Kidney epithelial cell (primary cell): ENCODE measurements around the gene SMAD3. TPM values are rescaled to one million over a fixed set of nuclear protein-coding genes. Genes with fewer than 3 reads are reported as not detected.
"Not testable (repeated sequence)": the region's sequence is repeated elsewhere in the genome, so short reads cannot be mapped to it uniquely, and the experiment has no call there.

ENCODE experiments used
- DNase-seq: peaks from one replicate; pipeline ENCODE4 v3.0.0-alpha.2; 2010; ENCODE audit warnings: low read depth
- H3K27me3 ChIP-seq: 2 replicates; pipeline ENCODE4 v1.6.0; 2011; ENCODE audit warnings: low read length; ENCODE audit not compliant: control insufficient read depth, insufficient read depth
- H3K36me3 ChIP-seq: 2 replicates; pipeline ENCODE4 v1.5.1; 2011; ENCODE audit warnings: low read length; ENCODE audit not compliant: control insufficient read depth, insufficient read depth
- H3K4me3 ChIP-seq: 2 replicates; pipeline ENCODE4 v1.5.1; 2011; ENCODE audit warnings: low read depth, mild to moderate bottlenecking, control low read depth, low read length
- total RNA-seq: library from RNA; depleted of rRNA; stranded (reverse); fragments of >200 nt; gene quantifications from 2 replicates; pipeline ENCODE4 v1.2.3, GENCODE V29; 2015
- TF ChIP-seq, protein P1 (sequence below): IDR thresholded peaks from 2 replicates; pipeline ENCODE4 v1.5.1; 2011; ENCODE audit warnings: mild to moderate bottlenecking, moderate library complexity, low read length, control low read depth, inconsistent platforms; ENCODE audit not compliant: insufficient read depth, poor library complexity, severe bottlenecking

Gene SMAD3
- total RNA-seq, 1 donor from 2014 or later = 34.8 TPM

DNA sequence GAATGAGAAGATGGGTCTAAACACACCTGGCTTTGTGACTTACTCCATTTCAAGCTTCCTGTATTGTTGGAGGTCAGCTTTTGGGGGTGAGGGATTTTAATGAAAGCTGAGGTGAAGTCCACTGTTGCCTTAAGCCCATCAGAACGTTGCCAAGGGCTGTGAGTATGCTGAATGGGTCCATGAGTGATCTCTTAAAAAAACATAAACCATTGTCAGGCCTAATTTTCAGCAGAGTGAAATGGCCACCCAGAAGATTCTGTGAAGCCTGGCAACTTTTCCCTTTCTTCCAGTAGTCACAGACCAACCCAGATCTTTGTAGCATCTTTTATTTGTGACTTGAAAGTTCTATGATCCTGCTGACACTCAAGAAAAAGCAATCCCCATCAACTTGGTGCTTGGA, 87.0 kb downstream of the SMAD3 start:
- Histone ChIP-seq H3K4me3 (no peak overlapping the region), H3K27me3 (no peaks in the 10 kb centered on the region), H3K36me3 (no peaks in the 10 kb centered on the region)
- no peak for DNase-seq
- TF ChIP-seq, protein P1, sequence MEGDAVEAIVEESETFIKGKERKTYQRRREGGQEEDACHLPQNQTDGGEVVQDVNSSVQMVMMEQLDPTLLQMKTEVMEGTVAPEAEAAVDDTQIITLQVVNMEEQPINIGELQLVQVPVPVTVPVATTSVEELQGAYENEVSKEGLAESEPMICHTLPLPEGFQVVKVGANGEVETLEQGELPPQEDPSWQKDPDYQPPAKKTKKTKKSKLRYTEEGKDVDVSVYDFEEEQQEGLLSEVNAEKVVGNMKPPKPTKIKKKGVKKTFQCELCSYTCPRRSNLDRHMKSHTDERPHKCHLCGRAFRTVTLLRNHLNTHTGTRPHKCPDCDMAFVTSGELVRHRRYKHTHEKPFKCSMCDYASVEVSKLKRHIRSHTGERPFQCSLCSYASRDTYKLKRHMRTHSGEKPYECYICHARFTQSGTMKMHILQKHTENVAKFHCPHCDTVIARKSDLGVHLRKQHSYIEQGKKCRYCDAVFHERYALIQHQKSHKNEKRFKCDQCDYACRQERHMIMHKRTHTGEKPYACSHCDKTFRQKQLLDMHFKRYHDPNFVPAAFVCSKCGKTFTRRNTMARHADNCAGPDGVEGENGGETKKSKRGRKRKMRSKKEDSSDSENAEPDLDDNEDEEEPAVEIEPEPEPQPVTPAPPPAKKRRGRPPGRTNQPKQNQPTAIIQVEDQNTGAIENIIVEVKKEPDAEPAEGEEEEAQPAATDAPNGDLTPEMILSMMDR = no peak

DNA sequence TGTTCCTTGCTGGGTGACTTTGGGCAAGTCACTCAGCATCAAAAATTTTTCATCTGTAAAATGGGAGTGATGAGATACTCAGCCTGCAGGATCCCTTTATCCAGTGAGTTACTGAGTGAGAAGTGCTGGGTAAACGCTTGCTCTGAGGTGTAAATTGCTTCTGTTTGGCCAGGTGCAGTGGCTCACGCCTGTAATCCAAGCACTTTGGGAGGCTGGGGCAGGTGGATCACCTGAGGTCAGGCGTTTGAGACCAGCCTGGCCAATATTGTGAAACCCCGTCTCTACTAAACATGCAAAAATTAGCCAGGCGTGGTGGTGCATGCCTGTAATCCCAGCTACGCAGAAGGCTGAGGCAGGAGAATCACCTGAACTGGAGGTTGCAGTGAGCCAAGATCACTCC, 87.6 kb downstream of the SMAD3 start:
- not testable (repeated sequence) for H3K4me3 ChIP-seq, H3K27me3 ChIP-seq, H3K36me3 ChIP-seq, DNase-seq

DNA sequence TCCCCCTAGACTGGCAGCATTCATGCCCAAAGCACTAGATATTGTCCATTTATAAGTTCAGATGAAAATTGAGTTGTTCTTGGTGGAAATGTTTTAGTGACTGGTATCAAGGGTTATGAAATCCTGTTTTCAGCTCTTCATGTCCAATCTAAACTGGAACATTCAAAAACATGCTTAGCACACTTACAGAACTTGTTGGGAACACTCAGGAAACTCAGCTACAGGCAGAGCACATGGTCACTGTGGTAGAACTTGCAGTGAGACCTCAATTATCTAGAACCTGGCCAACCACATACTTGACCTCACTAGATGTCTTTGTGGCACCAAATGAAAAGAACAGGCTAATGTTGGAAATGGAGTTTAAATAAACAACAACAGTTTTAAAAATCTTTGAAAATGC, 88.8 kb downstream of the SMAD3 start:
- TF ChIP-seq, protein P1 = no peak
- no peak overlapping the region for H3K4me3 ChIP-seq
- no peaks in the 10 kb centered on the region for H3K27me3 ChIP-seq
- DNase-seq = no peak
- H3K36me3 ChIP-seq = no peaks in the 10 kb centered on the region

DNA sequence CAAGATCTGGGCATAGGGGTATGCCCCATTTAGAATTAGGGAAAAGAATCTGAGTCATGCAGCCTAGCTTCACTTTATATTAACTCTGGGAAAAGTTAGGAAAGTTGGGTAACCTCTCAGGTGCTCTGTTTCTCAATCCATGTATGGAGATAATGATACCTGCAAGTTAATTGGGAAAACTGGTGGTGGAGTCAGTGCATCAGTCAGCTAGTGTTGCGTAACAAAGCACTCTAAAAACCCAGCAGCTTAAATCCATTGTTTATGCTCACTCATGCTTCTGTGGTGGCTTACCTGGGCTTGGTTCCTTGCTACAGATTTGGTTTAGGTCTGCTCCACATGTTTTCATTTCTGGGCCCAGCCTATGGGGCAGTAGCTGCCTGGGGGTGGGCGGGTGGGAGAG, 91.0 kb downstream of the SMAD3 start:
- DNase-seq = no peak
- H3K36me3 ChIP-seq = no peaks in the 10 kb centered on the region
- no peaks in the 10 kb centered on the region for H3K27me3 ChIP-seq
- no peak overlapping the region for H3K4me3 ChIP-seq
- TF ChIP-seq, protein P1 = no peak

DNA sequence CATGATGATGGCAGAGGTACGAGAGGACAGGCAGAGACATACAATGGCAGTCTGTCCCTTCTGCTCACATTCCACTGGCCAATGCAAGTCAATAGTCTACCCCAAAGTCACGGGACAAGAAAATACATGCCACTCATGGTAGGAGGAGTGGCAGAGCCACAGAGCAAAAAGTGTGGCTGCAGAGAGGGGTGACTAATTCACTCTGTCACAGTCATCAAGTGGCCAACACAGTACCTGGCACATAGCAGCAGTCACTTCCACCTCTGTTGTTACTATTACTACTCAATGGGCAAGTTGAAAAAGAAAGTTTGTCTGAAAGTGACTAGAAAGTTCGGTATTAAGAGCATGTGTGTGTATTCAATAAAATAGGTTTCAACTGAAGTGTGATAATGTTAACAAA, 91.4 kb downstream of the SMAD3 start:
- DNase-seq = no peak
- no peaks in the 10 kb centered on the region for H3K36me3 ChIP-seq
- H3K27me3 ChIP-seq = no peaks in the 10 kb centered on the region
- TF ChIP-seq, protein P1 = no peak
- H3K4me3 ChIP-seq = no peak overlapping the region

DNA sequence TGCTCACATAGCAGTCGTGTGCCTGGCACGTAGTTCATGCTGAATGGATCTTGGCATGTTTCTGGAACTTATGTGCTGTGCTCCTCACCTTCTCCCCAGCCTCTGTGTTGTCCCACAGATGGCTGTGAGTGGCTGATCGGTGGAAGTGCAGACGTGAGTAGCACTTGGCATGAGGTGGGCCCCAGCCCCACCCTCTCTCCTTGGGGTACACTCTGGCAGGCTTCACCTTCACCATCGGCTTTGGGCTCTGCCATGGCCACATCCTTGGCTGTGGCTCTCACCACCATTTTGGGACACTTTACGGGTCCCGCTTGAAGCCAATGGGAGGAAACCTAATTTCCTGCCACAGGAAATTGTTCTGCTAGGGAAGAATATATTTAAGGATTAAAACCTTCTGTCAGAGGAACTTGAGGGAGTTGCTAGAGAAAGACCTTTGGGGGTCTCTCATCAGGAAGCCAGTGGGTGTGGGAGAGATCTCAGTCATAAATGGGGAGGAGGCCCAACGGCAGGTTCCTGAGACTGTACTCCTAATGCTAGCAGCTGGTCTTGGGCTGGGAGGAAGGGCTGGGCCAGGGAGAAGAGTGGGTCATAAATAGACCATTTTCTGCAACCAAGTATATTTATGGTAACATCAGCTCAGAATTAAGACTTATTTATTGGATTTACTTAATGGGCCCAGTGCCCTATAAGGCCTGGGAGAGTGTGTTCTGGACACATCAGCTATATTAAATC, 92.3 kb downstream of the SMAD3 start:
- H3K36me3 ChIP-seq = no peaks in the 10 kb centered on the region
- no peak overlapping the region for H3K4me3 ChIP-seq
- H3K27me3 ChIP-seq = no peaks in the 10 kb centered on the region
- DNase-seq = no peak
- TF ChIP-seq, protein P1 = no peak
